ENCODE results near the gene UBE2R2.

DNA sequence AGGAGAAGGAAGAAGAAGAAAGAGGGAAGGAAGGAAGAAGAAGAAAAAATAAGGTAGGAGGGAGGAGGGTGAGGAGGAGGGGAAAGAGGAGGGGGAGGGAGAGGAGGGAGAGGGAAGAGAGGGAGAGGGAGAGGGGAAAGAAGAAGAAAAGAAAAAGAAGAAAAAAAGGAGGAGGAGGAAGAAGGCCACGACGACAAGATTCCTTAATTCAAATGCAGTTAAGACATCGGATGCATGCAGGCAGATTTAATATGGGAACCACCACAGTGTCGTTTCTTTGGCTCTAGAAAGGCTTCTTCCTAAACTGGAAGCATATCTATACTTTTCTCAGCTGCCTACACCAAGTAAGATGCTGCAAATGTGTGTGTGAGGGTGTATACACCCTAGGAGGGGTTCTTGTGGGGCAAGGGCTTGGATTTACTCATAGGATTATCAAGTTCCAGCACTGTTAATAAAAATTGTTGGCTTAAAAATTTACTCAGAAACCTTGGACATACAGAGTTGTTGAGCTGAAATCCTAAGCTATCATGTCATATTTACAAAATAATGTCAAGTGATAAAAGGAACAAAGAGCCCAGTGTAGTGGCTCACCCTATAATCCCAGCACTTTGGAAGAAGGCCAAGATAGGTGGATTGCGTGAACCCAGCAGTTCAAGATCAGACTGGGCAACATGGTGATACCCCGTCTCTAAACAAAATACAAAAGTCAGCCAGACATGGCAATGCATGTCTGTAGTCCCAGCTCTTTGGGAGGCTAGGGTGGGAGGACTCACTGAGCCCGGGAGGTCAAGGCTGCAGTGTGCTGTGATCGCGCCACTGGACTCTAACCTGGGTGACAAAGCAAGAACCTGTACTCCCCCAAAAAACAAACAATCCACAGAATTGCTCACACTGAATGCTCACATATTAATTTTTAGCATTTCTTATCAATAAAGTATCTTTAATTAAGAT is 123.2 kb downstream of the UBE2R2 start:
- TF ChIP-seq, protein P1, sequence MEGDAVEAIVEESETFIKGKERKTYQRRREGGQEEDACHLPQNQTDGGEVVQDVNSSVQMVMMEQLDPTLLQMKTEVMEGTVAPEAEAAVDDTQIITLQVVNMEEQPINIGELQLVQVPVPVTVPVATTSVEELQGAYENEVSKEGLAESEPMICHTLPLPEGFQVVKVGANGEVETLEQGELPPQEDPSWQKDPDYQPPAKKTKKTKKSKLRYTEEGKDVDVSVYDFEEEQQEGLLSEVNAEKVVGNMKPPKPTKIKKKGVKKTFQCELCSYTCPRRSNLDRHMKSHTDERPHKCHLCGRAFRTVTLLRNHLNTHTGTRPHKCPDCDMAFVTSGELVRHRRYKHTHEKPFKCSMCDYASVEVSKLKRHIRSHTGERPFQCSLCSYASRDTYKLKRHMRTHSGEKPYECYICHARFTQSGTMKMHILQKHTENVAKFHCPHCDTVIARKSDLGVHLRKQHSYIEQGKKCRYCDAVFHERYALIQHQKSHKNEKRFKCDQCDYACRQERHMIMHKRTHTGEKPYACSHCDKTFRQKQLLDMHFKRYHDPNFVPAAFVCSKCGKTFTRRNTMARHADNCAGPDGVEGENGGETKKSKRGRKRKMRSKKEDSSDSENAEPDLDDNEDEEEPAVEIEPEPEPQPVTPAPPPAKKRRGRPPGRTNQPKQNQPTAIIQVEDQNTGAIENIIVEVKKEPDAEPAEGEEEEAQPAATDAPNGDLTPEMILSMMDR (tag by site-specific recombination; IDR thresholded peaks at IDR 0.05) = no peak
- TF ChIP-seq, protein P2, sequence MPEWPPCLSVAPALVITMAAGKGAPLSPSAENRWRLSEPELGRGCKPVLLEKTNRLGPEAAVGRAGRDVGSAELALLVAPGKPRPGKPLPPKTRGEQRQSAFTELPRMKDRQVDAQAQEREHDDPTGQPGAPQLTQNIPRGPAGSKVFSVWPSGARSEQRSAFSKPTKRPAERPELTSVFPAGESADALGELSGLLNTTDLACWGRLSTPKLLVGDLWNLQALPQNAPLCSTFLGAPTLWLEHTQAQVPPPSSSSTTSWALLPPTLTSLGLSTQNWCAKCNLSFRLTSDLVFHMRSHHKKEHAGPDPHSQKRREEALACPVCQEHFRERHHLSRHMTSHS (tag by site-specific recombination; IDR thresholded peaks at IDR 0.05) = no peak
- no peak for TF ChIP-seq ZNF274 (IDR thresholded peaks at IDR 0.05; ENCODE audit: low read length)
- TF ChIP-seq ZNF274 (tag by site-specific recombination; IDR thresholded peaks at IDR 0.05; ENCODE audit: borderline replicate concordance) = no peak
- TF ChIP-seq ZBTB7A (tag by site-specific recombination; IDR thresholded peaks at IDR 0.05; ENCODE audit: low read depth) = no peak
- no peak for TF ChIP-seq ZNF23 (tag by site-specific recombination; IDR thresholded peaks at IDR 0.05; ENCODE audit: borderline replicate concordance)
- TF ChIP-seq ZFP69B (tag by site-specific recombination; IDR thresholded peaks at IDR 0.05) = no peak
- no peak for TF ChIP-seq ZNF776 (tag by site-specific recombination; IDR thresholded peaks at IDR 0.05; ENCODE audit: borderline replicate concordance)
- TF ChIP-seq ZNF623 (tag by site-specific recombination; IDR thresholded peaks at IDR 0.05) = no peak
- TF ChIP-seq ZNF239 (tag by site-specific recombination; IDR thresholded peaks at IDR 0.05) = no peak
- no peak for TF ChIP-seq ZFP37 (tag by site-specific recombination; IDR thresholded peaks at IDR 0.05)
